H7 (cell line): ENCODE measurements around the gene S100A3. TPM values are rescaled to one million over a fixed set of nuclear protein-coding genes. Genes with fewer than 3 reads are reported as not detected.

Experiments used
- DNase-seq: peaks from one replicate; pipeline ENCODE4 v3.0.0; 2012
- H3K27me3 ChIP-seq: 2 replicates; pipeline ENCODE4 v1.6.0; 2011; ENCODE audit warnings: mild to moderate bottlenecking, low read length; ENCODE audit not compliant: control insufficient read depth, insufficient read depth
- H3K36me3 ChIP-seq: replicated peaks from 2 replicates; pipeline ENCODE4 v1.5.1; 2011; ENCODE audit warnings: low read length; ENCODE audit not compliant: control insufficient read depth, insufficient read depth
- H3K4me3 ChIP-seq: 2 replicates; pipeline ENCODE4 v1.5.1; 2011; ENCODE audit warnings: low read depth, mild to moderate bottlenecking, control low read depth, low read length, moderate library complexity; ENCODE audit not compliant: insufficient read depth
- total RNA-seq: library from RNA; depleted of rRNA; stranded (reverse); fragments of >200 nt; shearing (Covaris generic); gene quantifications from 2 replicates; pipeline ENCODE4 v1.2.3, GENCODE V29; 2014

The S100A3 gene
- total RNA-seq, 1 experiment from 2014 or later = 0.31 TPM

DNA sequence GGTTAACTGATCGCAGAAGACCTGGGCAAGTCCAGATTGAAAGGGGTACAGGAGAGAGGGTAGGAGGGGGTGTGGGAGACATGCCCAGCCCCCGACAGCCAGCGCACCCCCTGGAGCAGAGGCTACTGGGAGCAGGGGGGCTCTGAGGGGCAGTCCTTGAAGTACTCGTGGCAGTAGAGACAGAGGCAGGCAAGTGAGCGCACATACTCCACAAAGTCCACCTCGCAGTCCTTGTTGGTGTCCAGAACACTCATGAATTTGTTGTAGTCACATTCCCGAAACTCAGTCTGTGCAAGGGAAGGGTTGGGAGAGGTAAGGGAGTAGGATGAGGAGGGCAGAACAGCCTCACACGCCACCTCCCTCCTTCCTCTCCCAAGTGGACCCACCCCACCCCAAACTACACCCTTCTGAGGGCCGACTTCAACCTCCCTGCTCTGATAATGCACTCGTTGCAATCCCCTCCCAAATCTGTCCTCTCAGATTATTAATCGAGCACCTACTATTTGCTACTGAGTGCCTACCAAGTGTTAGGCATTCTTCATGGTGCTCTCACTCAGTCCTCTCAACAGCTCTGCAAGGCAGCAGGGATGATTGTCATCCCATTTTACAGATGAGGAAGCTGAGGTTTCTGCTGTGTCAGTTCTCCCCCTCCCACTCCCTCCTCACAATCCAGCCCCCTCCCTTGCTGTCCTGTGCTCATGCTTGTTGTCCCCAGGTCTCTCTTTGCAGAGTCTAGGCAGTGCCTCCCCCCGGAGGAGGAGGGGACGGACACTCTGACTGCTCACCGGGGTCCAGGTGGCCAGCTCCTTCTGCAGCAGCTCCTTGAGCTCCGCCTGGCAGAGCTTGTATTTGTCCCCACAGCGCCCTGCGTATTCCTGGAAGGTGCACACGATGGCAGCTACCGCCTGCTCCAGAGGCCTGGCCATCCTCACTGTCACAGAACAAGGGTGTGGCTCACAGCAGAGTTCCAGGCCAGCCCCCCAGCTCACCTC is 1.2 kb downstream of the S100A3 start:
- peak; percentile 50 for DNase-seq
- H3K4me3 ChIP-seq = no peak overlapping the region
- H3K27me3 ChIP-seq = peaks cover 2% of the 10 kb centered on the region; the same call in 1 of the 2 replicates
- no peaks in the 10 kb centered on the region for H3K36me3 ChIP-seq

DNA sequence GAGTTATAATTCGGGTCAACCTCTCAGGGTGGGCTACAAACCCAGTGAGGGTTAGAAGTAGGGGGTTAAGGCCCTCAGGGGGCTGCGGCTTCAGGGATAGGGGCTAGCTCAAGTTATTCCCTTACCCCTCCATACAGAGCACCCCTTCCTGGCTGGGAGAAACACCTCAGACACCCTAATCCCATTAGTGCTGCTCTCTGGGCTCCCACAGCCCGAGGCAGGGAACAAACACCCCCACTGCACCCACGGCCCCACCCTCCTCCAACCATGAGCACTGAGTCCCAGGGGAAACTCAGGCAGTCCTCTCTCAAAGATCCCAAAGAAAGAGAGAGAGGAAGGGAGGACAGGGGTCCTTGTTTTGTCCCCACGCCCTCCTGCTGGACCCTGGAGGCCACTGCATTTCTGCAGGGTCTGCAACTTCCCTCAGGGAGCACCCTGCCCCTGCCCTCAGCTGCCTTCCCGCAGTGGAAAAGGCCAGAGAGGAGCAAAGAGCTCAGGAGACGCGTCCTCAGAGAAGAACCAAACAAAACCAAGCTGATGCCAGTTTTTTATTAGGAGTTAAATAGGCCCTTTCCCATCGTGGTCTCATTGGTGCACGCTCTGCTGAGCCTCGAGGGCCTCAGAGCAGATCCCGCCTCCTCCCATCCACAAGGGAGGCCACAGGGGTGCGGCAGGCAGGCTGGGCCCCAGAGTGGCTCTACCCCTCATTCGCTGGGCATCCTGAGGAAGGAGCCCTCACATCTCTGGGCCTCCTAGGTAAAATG is 2.1 kb downstream of the S100A3 start:
- no peak overlapping the region for H3K4me3 ChIP-seq
- H3K36me3 ChIP-seq = no peaks in the 10 kb centered on the region
- H3K27me3 ChIP-seq = peaks cover 2% of the 10 kb centered on the region; the same call in 1 of the 2 replicates
- DNase-seq = peak; percentile 64

GRCh38 chr1:153546371-153546770 is 2.7 kb downstream of the S100A3 start:
- Histone ChIP-seq H3K4me3 (no peak overlapping the region), H3K27me3 (peaks cover 2% of the 10 kb centered on the region; the same call in 1 of the 2 replicates), H3K36me3 (no peaks in the 10 kb centered on the region)
- DNase-seq = no peak

- H3K36me3 ChIP-seq = no peaks in the 10 kb centered on the region
- peak within 1 kb of the TSS; percentile 11; the same call in 1 of the 2 replicates for H3K4me3 ChIP-seq
- H3K27me3 ChIP-seq = peaks cover 2% of the 10 kb centered on the region; the same call in 1 of the 2 replicates
- DNase-seq = peak; percentile 94
Observed at GRCh38 chr1:153545067-153546055, 3.7 kb downstream of the S100A3 start, which contains the start of gene S100A4. S100A4 (minus strand) TSS chr1:153545806; CDS start chr1:153544794, 1,012 bp downstream.

GRCh38 chr1:153544453-153545066 is 4.5 kb downstream of the S100A3 start:
- peak overlapping the region; percentile 11; the same call in 1 of the 2 replicates for H3K4me3 ChIP-seq
- no peak for DNase-seq
- H3K27me3 ChIP-seq = peaks cover under 1% of the 10 kb centered on the region; the same call in 1 of the 2 replicates
- no peaks in the 10 kb centered on the region for H3K36me3 ChIP-seq

DNA sequence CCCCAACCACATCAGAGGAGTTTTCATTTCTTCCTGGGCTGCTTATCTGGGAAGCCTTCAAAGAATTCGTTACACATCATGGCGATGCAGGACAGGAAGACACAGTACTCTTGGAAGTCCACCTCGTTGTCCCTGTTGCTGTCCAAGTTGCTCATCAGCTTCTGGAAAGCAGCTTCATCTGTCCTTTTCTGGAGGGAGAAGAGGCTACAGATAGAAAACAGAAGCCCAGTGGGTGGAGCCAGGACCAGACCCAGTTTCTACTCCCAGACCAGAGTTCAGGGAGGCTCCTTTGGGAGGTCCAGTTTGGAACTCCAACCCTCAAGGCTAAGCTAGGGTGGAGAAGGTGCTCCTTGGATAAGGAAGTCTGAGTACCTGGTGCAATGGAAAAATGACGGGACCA is 5.3 kb downstream of the S100A3 start:
- Histone ChIP-seq H3K4me3 (no peak overlapping the region), H3K27me3 (no peaks in the 10 kb centered on the region), H3K36me3 (no peaks in the 10 kb centered on the region)
- DNase-seq = no peak

- H3K36me3 ChIP-seq = no peaks in the 10 kb centered on the region
- DNase-seq = peak; percentile 26
- no peaks in the 10 kb centered on the region for H3K27me3 ChIP-seq
- no peak overlapping the region for H3K4me3 ChIP-seq
Observed at GRCh38 chr1:153542956-153543711, 5.9 kb downstream of the S100A3 start.

DNA sequence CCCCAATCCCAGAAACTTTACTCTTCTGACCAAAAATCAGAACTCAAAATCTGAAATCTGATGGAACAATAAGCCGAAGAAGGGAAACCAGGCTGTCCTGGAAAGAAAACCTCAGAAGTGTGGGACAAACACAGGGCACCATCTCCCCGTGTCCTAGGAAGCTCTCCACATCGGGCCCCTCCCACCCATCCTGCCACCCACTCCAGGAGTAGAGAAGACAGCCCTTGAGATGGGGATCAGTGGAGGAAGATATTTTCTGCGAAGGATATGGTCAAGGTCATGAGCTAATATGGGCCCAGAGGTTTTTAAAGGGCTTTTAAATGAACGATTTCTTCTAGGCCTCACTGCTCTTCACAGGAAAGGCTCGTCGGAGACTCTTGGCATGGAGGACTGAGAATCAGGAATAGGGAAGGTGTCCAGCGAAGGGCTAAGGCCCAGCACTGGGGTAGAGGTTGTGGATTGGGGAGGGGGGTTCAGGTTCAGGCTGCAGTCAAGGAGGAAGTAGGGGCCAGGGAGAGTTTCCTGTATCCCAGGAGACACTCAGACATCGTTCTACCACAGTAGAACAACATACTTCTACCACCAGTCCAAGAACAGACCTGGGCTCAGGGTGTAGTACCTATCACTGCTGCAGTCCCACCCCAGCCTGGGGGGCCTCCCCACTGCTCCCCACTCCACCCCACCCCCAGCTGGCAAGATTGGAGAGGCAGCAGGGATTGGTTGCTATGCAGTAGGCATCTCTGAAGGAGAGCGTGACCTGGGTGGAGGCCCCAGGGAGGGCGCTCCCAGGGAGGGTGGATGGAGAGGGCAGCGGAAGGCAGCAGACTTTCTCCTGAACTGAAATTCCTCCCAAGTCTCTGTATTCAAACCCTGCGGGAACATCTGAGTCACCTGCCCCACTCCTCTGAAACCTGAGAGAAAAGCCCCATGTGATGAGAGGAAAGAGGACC is 7.1 kb downstream of the S100A3 start:
- DNase-seq = peak; percentile 31
- H3K4me3 ChIP-seq = no peak overlapping the region
- no peaks in the 10 kb centered on the region for H3K36me3 ChIP-seq
- H3K27me3 ChIP-seq = no peaks in the 10 kb centered on the region

- DNase-seq = peak; percentile 13
- no peaks in the 10 kb centered on the region for H3K36me3 ChIP-seq
Observed at GRCh38 chr1:153540394-153541361, 8.4 kb downstream of the S100A3 start, which contains the start of gene S100A5. S100A5 (minus strand) TSS chr1:153540934; CDS start chr1:153540191, 743 bp downstream.

DNA sequence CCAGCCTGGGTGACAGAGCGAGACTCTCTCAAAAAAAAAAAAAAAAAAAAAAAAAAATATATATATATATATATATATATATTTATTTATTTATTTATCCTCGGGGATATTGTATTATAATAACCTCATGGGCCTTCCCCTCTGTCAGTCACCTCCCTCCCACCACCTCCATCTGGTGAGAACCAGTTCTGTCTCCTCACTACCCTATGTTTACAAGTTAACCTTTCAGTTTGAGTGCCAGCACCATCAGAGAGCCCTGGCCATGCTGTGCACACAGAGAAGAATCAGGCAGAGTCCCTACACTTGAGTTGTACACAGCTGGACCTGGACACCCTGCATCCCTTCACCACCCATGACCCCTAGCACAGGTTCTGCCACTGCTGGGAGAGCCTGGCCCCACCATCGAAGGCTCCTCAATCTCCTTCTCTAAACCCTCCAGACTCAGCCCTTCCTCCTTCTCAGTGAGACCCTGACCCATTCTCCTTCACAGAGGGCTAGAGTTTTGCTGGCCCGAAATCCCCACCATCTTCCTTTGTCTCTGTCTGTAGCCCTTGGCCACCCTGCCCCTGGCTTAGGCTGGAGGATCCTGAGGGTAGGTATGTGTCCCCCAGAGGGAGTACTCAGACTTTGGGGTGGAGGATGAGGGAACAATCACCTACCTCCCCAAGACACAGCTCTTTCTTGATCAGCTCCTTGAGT is 9.5 kb downstream of the S100A3 start:
- DNase-seq = no peak
- peaks cover 3% of the 10 kb centered on the region; the same call in 1 of the 2 replicates for H3K27me3 ChIP-seq
- no peaks in the 10 kb centered on the region for H3K36me3 ChIP-seq
- H3K4me3 ChIP-seq = no peak overlapping the region

More at GRCh38 chr1:153540394-153541361, 8.4 kb downstream of the S100A3 start, which contains the start of gene S100A5:
- Histone ChIP-seq H3K27me3 (no peaks in the 10 kb centered on the region; the same call in 1 of the 2 replicates), H3K4me3 (no peak within 1 kb of the TSS)
